ENCODE measurements around the gene UBAP1. TPM values are rescaled to one million over a fixed set of nuclear protein-coding genes. Genes with fewer than 3 reads are reported as not detected.
"Not testable (repeated sequence)": the region's sequence is repeated elsewhere in the genome, so short reads cannot be mapped to it uniquely, and the experiment has no call there.

The UBAP1 gene
- total RNA-seq, 1 donor from 2014 or later = 48.9 TPM

- intact Hi-C loops (cut with DNase I) = no loop called here
- ATAC-seq (no peak), DNase-seq (ENCODE audit: missing footprints) (no peak)
These were observed 110.3 kb downstream of the UBAP1 start for GRCh38 chr9:34289159-34289558.

GRCh38 chr9:34291023-34291422 is 112.2 kb downstream of the UBAP1 start:
- ATAC-seq = peak; percentile 42
- DNase-seq (ENCODE audit: missing footprints) = no peak
- intact Hi-C loops (cut with DNase I) = no loop called here

GRCh38 chr9:34291423-34291822 is 112.6 kb downstream of the UBAP1 start:
- ATAC-seq (no peak), DNase-seq (ENCODE audit: missing footprints) (no peak)
- intact Hi-C loops (cut with DNase I) = no loop called here

- ATAC-seq (no peak), DNase-seq (ENCODE audit: missing footprints) (no peak)
- intact Hi-C loops (cut with DNase I) = no loop called here
These were observed 113.7 kb downstream of the UBAP1 start for GRCh38 chr9:34292552-34292951.

GRCh38 chr9:34301064-34301463 is 122.2 kb downstream of the UBAP1 start:
- DNase-seq (ENCODE audit: missing footprints); ATAC-seq; intact Hi-C loops (cut with DNase I): not testable (repeated sequence)

Other genes with a start within 250 kb of the UBAP1 start
- gene UBAP2, start 130.2 kb upstream of the UBAP1 start, total RNA-seq = 28.9 TPM
- 17.6 TPM for gene DCAF12, start 52.3 kb upstream of the UBAP1 start, total RNA-seq
- gene KIF24, start 150.2 kb downstream of the UBAP1 start, total RNA-seq = 0.78 TPM
- gene NUDT2, start 150.5 kb downstream of the UBAP1 start, total RNA-seq = 19.7 TPM
- gene MYORG, start 197.9 kb downstream of the UBAP1 start, total RNA-seq = 9.0 TPM